Gastrocnemius medialis (tissue), 4 donors: Measurements from ENCODE around the gene CRYL1.

ENCODE experiments used
- CTCF ChIP-seq, 5 experiments: fragments of 450-650 bp in 3 of 5; fragments of 200-600 bp in 2 of 5; sonication (generic) in 2 of 5; IDR thresholded peaks in 4 of 5; conservative IDR thresholded peaks in 1 of 5; 1 replicate in 4 of 5; 2 replicates in 1 of 5; pipeline ENCODE4 v1.5.1; 2016 to 2019; ENCODE audit warnings: antibody characterized with exemption in 5 of 5, mild to moderate bottlenecking in 3 of 5, moderate library complexity in 3 of 5
- POLR2A ChIP-seq, 2 donors: fragments of 450-650 bp; IDR thresholded peaks; one replicate each; pipeline ENCODE4 v1.6.1; 2017; ENCODE audit warnings: antibody characterized with exemption in 2 of 2, mild to moderate bottlenecking in 2 of 2, moderate library complexity in 2 of 2

GRCh38 chr13:20362484-20363041 is 163.1 kb downstream of the CRYL1 start:
- no peak for TF ChIP-seq POLR2A (IDR thresholded peaks at IDR 0.05)
- no peak for TF ChIP-seq CTCF (IDR thresholded peaks at IDR 0.05 in 4 of 5, conservative IDR thresholded peaks at IDR 0.05 in 1 of 5)
